Measurements from ENCODE around the gene APC. TPM values are rescaled to one million over a fixed set of nuclear protein-coding genes. Genes with fewer than 3 reads are reported as not detected.

The APC gene
- total and polyA plus RNA-seq, 3 donors from 2014 or later: 7.1 to 58.8 (median 39.4) TPM

DNA sequence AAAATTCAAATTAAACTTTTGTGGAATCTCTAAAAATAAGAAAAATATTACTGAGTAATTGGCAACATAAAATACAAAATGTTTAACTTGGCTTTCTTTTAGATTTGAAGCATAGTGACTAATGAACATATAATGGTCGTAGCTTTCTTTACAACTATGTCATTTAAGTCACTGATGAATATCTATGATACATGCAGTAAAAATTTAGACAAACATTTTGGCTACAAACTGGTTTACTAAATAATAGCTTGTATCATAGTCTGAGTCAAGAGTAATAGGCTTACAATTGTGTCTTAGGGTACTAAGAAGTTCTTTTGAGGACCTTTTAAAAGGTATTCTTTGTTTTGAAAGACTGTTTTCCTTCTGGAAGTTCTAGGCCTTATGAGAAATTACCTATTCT, 2.0 kb upstream of the APC start:
- Histone ChIP-seq H3K4me3 (no peak overlapping the region), H3K9me3 (no peaks in the 10 kb centered on the region), H3K27me3 (no peaks in the 10 kb centered on the region), H3K36me3 (ENCODE audit: low read depth, missing control alignments) (no peaks in the 10 kb centered on the region), H3K27ac (no peak overlapping the region), H3K4me1 (peaks cover 12% of the 10 kb centered on the region)
- no peak for TF ChIP-seq POLR2A (IDR thresholded peaks at IDR 0.05)
- TF ChIP-seq, protein P1, sequence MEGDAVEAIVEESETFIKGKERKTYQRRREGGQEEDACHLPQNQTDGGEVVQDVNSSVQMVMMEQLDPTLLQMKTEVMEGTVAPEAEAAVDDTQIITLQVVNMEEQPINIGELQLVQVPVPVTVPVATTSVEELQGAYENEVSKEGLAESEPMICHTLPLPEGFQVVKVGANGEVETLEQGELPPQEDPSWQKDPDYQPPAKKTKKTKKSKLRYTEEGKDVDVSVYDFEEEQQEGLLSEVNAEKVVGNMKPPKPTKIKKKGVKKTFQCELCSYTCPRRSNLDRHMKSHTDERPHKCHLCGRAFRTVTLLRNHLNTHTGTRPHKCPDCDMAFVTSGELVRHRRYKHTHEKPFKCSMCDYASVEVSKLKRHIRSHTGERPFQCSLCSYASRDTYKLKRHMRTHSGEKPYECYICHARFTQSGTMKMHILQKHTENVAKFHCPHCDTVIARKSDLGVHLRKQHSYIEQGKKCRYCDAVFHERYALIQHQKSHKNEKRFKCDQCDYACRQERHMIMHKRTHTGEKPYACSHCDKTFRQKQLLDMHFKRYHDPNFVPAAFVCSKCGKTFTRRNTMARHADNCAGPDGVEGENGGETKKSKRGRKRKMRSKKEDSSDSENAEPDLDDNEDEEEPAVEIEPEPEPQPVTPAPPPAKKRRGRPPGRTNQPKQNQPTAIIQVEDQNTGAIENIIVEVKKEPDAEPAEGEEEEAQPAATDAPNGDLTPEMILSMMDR (IDR thresholded peaks at IDR 0.05): no peak
- 0 to 80% methylated on average over 1 of the region's 1 CpG for WGBS, 2 donors
- DNase-seq: no peak
- intact Hi-C loops (cut with DNase I; ENCODE audit: low total_unique reads): no loop called here

DNA sequence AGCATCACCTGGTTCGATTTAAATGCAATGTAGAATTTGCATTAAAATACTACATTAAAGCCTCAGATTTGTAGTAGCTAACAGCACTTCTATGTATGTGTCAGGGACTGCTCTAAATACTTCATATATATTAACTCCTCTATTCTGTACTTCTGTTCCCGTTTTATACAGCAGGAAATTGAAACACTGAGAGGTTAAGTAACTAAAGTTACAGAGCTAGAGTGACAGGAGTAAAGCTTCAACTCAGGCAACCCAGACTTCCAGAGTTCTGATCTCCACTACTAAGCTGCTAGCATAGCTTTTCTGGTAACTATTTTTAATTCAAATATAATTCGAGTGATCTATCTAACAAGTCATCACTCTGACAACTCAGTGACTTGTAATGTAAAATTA, 619 bp upstream of the APC start:
- WGBS, 2 donors: 22 to 26% methylated on average over 3 of the region's 3 CpGs
- H3K36me3 ChIP-seq (ENCODE audit: low read depth, missing control alignments): no peaks in the 10 kb centered on the region
- H3K27ac ChIP-seq: no peak overlapping the region
- H3K27me3 ChIP-seq: no peaks in the 10 kb centered on the region
- no peaks in the 10 kb centered on the region for H3K9me3 ChIP-seq
- no peak for DNase-seq
- peaks cover 12% of the 10 kb centered on the region for H3K4me1 ChIP-seq
- intact Hi-C loops (cut with DNase I; ENCODE audit: low total_unique reads): no loop called here
- peak overlapping the region; percentile 58 to 72 for H3K4me3 ChIP-seq
- TF ChIP-seq POLR2A (IDR thresholded peaks at IDR 0.05): no peak
- TF ChIP-seq, protein P1 (IDR thresholded peaks at IDR 0.05): no peak

DNA sequence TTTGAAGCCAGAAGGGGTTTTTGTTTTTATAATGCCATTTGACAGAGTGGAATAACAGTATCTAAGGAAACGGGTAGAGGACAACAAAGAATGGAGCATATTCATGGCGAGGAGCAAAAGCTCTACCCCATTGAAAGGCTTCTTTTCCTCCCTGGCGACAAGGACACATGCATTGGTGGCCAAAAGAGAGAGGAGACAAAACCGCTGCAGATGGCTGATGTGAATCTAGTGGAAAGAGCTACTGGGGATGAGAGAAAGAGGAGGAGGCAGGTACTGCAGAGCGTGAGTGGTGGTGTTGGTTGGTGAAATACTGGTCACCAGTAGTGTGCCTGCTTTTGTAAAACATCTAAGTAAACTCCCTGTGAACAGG, 491 bp downstream of the APC start:
- no peak for DNase-seq

DNA sequence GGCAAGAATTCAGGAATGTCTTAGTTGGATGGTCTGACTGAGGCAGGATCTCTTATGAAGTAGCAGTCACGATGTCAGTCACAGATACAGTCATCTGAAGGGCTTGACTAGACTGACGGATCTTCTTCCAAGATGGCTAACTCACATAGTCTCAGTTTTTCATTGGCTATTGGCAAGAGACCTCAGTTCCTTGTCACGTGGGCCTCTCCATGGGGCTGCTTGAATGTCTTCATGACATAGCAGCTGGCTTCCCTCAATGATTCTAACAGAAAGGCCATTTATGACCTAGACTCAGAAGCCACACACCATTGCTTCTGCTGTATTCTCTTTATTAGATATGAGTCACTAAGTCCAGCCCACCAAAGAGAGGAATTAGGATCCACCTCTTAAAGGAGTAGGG, 4.7 kb downstream of the APC start:
- 90 to 93% methylated on average over 3 of the region's 3 CpGs for WGBS, 2 donors
- Histone ChIP-seq H3K27ac (no peak overlapping the region), H3K36me3 (ENCODE audit: low read depth, missing control alignments) (no peaks in the 10 kb centered on the region), H3K4me1 (peaks cover 12% of the 10 kb centered on the region), H3K27me3 (no peaks in the 10 kb centered on the region), H3K9me3 (no peaks in the 10 kb centered on the region), H3K4me3 (no peak overlapping the region)
- intact Hi-C loops (cut with DNase I; ENCODE audit: low total_unique reads): no loop called here
- TF ChIP-seq POLR2A (IDR thresholded peaks at IDR 0.05): no peak
- TF ChIP-seq, protein P1 (IDR thresholded peaks at IDR 0.05): no peak
- DNase-seq: no peak

More for the DNA sequence above, 491 bp downstream of the APC start:
- Histone ChIP-seq H3K9me3 (no peaks in the 10 kb centered on the region), H3K4me3 (peak overlapping the region; percentile 58 to 72), H3K36me3 (ENCODE audit: low read depth, missing control alignments) (no peaks in the 10 kb centered on the region), H3K4me1 (peaks cover 12% of the 10 kb centered on the region), H3K27ac (no peak overlapping the region), H3K27me3 (no peaks in the 10 kb centered on the region)
- 5 to 26% methylated on average over 5 of the region's 5 CpGs for WGBS, 2 donors
- TF ChIP-seq, protein P1 (IDR thresholded peaks at IDR 0.05): no peak
- no peak for TF ChIP-seq POLR2A (IDR thresholded peaks at IDR 0.05)
- intact Hi-C loops (cut with DNase I; ENCODE audit: low total_unique reads): no loop called here

DNA sequence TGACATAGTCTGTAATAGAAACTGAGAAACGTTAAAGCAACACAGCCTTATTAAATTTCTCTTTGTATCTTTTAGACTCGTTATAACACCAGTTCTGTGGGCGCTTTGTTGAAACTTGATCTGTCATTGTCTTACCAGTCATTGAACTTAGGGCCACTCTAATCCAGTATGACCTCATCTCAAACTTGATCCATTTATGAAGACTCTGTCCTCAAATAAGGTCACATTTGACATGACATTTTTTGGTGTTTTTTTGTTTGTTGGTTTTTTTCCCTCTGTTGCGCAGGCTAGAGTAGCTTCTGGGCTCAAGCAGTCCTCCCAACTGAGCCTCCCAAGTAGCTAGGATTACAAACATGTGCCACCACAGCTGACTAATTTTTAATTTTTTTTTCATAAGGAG, 5.9 kb downstream of the APC start:
- peaks cover 6% of the 10 kb centered on the region for H3K4me1 ChIP-seq
- WGBS, 2 donors: 92 to 94% methylated on average over 4 of the region's 4 CpGs
- H3K27me3 ChIP-seq: no peaks in the 10 kb centered on the region
- H3K27ac ChIP-seq: no peak overlapping the region
- intact Hi-C loops (cut with DNase I; ENCODE audit: low total_unique reads): no loop called here
- TF ChIP-seq, protein P1 (IDR thresholded peaks at IDR 0.05): no peak
- TF ChIP-seq POLR2A (IDR thresholded peaks at IDR 0.05): no peak
- no peaks in the 10 kb centered on the region for H3K9me3 ChIP-seq
- no peaks in the 10 kb centered on the region for H3K36me3 ChIP-seq (ENCODE audit: low read depth, missing control alignments)
- no peak for DNase-seq
- no peak overlapping the region for H3K4me3 ChIP-seq

Data from testis (tissue), 3 donors.